ENCODE data around the gene ELFN1. TPM values are rescaled to one million over a fixed set of nuclear protein-coding genes. Genes with fewer than 3 reads are reported as not detected.
A peak's percentile ranks its signal among the peaks of the same experiment; 100 is the strongest.

Gene ELFN1
- total RNA-seq, 3 donors from 2014 or later, result 0.26 to 0.44 (median 0.41) TPM

DNA sequence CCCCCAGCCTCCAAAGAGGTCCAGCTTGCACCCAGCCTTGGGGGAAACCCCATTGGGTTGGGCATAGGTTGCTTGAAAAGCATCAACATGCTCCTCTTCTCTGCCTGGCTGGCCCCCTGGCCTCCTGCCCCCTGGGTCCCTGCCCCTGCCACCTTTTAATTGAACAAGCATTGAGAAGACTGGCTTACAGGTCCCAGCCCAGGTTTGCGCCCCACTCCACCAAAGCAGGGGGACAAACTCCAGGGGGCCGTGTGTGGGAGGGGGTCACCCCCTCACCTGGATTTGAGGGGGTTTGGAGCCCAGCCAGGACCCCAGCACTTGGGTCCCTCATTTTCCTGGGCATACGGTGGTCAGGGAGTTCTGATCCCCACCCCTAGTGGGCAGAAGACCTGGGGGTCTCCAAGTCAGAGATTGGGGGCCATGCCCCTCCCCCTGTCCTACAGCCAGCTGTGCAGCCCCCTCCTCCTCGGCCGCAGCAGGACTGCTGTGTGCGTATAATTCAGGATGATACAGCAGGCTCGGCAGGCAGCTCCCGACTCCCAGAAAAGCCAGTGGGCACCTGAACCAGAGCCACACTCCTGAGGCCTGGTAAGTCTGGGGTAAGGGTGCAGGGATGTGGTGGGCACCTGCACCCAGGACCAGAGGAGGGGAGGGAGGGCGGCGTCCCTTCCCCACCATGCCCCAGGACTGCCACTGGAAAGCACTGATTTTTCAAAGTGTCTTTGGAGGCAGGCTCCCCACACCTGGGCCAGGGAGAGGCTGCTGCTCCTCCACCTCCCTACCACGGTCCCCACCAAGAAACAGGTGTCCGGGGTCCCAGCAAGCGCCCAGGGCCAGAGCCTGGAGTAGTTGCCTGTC, 1.7 kb downstream of the ELFN1 start:
- ATAC-seq (no peak), DNase-seq (peak in 1 of 3 donors; percentile 7)
- Histone ChIP-seq H3K4me3 (no peak overlapping the region), H3K4me1 (ENCODE audit: low read depth) (peaks cover 12% of the 10 kb centered on the region), H3K36me3 (ENCODE audit: low read depth) (no peaks in the 10 kb centered on the region), H3K9me3 (no peaks in the 10 kb centered on the region)
- TF ChIP-seq CTCF (IDR thresholded peaks at IDR 0.05), result no peak
- intact Hi-C loops (cut with DNase I, micrococcal nuclease), result no loop called here

DNA sequence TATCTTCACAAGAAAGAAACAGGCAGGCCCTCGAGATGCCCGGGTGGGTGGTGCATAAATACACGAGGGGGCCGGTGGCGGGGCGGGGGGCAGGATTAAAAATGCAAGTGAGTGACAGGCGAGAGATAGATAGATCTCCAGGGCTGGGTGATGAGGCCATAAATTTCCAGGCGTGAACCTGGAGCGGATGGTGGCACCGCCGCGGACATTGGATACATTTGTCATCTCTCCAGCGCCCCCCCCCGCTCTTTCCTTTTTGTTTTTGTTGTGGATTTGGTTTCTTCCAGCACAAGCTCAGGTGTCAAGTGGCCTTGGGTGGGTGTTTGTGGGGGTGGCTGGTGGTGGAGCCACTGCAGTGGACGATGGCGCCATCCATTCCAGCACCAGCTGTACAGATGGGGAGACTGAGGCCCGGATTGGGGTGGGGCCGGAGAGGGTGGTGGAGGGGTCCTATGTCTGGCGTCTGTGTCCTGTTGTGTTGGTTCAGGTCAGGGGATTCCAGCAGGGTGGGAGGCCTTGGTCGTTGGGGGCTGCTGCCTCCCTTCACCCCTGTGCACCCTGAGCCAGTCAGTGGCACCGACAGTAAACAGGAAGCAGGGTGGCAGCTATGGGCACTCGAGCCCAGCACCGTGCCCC, 2.9 kb downstream of the ELFN1 start:
- DNase-seq (peak in 1 of 3 donors; percentile 6), ATAC-seq (no peak)
- no peaks in the 10 kb centered on the region for H3K36me3 ChIP-seq (ENCODE audit: low read depth)
- H3K9me3 ChIP-seq, result no peaks in the 10 kb centered on the region
- TF ChIP-seq CTCF (IDR thresholded peaks at IDR 0.05), result no peak
- H3K4me1 ChIP-seq (ENCODE audit: low read depth), result peaks cover 4% of the 10 kb centered on the region
- intact Hi-C loops (cut with DNase I, micrococcal nuclease), result no loop called here
- H3K4me3 ChIP-seq, result no peak overlapping the region

DNA sequence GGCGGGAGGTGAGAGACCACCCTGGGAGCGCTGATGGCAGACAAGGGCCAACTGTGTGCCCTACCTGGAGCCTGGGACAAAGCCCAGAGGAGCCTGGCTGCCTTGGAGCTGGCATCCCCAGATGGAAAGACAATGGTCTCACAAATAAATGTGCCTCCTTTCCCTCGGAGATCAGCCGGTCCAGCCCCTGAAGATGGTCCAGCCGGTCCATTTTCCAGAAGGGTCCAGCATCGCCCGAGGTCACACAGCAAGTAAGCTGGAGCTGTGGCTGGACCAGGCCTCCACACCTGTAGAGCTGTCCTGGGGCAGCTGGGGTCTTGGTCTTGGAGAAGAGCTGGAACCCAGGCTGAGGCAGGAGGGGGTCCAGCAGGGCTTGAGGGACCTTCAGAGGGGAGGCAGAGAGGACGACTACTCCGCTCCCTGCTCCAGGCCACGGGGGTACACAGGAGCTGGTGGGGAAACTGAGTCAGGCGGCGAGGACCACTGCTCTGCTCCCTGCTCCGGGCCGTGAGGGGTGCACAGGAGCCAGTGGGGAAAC, 3.6 kb downstream of the ELFN1 start:
- ATAC-seq, result no peak
- Histone ChIP-seq H3K4me3 (no peak overlapping the region), H3K9me3 (no peaks in the 10 kb centered on the region), H3K4me1 (ENCODE audit: low read depth) (peaks cover 4% of the 10 kb centered on the region), H3K36me3 (ENCODE audit: low read depth) (no peaks in the 10 kb centered on the region)
- peak in 1 of 3 donors; percentile 18 for DNase-seq
- intact Hi-C loops (cut with DNase I, micrococcal nuclease), result no loop called here
- TF ChIP-seq CTCF (IDR thresholded peaks at IDR 0.05), result no peak

DNA sequence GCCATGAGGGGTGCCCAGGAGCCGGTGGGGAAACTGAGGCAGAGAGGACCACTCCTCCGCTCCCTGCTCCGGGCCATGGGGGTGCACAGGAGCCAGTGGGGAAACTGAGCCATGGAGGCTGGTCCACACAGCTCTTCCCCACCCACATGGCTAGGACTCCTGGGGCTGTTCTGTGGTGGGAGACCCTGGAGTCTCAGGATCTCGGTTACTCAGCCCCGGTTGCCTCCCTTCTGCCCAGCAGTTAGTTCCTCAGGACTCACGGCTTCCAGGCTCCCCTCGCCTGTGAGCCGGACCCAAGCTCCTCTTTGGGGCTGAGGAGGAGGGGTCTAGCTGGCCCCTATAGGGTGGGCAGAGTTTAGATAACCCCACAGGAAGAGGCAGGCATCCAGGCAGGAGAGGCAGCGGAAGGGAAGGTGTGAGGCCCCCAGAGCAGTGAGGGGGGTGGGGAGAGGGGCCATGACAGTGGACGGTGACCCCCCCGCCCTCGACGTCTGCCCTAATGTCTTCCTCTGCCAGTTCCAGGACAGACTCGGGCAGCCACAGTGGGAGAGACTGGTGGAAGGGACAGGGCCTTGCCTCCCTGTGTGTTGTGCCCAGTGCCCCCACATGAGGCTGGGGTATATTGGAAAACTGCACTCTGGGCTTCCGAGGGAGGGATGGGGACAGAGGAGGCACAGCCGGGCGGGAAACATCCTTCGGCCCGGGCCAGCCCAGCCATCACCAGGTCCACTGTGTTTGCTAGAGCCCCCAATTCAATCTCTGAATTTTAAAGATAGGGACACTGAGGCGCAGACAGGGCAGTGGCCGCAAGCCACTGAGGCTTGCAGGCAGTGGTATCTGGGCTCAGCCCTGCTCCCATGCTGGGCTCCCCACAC, 4.3 kb downstream of the ELFN1 start:
- peak in 2 of 3 donors; percentile 9 to 17 for DNase-seq
- Histone ChIP-seq H3K9me3 (no peaks in the 10 kb centered on the region), H3K4me1 (ENCODE audit: low read depth) (peaks cover 4% of the 10 kb centered on the region), H3K4me3 (no peak overlapping the region), H3K36me3 (ENCODE audit: low read depth) (no peaks in the 10 kb centered on the region)
- TF ChIP-seq CTCF (IDR thresholded peaks at IDR 0.05), result no peak
- intact Hi-C loops (cut with DNase I, micrococcal nuclease), result no loop called here
- no peak for ATAC-seq

GRCh38 chr7:1675036-1675671, 5.1 kb downstream of the ELFN1 start:
- DNase-seq, result peak in 1 of 3 donors; percentile 16
- Histone ChIP-seq H3K4me3 (no peak overlapping the region), H3K9me3 (no peaks in the 10 kb centered on the region), H3K4me1 (ENCODE audit: low read depth) (peaks cover 4% of the 10 kb centered on the region), H3K36me3 (ENCODE audit: low read depth) (no peaks in the 10 kb centered on the region)
- no peak for TF ChIP-seq CTCF (IDR thresholded peaks at IDR 0.05)
- intact Hi-C loops (cut with DNase I, micrococcal nuclease), result no loop called here
- no peak for ATAC-seq
